Loucy (cell line): Measurements from ENCODE around the gene KIF18A.

Source experiments
- EZH2phosphoT487 ChIP-seq: fragments of 200-600 bp; IDR thresholded peaks from 2 replicates; pipeline ENCODE4 v1.6.1; 2018; ENCODE audit warnings: antibody characterized with exemption, mild to moderate bottlenecking, moderate library complexity, borderline replicate concordance
- TF ChIP-seq, protein P1 (sequence below): fragments of 200-600 bp; sonication (generic); conservative IDR thresholded peaks from 2 replicates; pipeline ENCODE4 v1.5.1; 2014; ENCODE audit warnings: mild to moderate bottlenecking, antibody characterized with exemption, low read length

GRCh38 chr11:28099715-28100114 is 8.2 kb downstream of the KIF18A start:
- TF ChIP-seq, protein P1, sequence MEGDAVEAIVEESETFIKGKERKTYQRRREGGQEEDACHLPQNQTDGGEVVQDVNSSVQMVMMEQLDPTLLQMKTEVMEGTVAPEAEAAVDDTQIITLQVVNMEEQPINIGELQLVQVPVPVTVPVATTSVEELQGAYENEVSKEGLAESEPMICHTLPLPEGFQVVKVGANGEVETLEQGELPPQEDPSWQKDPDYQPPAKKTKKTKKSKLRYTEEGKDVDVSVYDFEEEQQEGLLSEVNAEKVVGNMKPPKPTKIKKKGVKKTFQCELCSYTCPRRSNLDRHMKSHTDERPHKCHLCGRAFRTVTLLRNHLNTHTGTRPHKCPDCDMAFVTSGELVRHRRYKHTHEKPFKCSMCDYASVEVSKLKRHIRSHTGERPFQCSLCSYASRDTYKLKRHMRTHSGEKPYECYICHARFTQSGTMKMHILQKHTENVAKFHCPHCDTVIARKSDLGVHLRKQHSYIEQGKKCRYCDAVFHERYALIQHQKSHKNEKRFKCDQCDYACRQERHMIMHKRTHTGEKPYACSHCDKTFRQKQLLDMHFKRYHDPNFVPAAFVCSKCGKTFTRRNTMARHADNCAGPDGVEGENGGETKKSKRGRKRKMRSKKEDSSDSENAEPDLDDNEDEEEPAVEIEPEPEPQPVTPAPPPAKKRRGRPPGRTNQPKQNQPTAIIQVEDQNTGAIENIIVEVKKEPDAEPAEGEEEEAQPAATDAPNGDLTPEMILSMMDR, result no peak
- TF ChIP-seq EZH2phosphoT487, result no peak
